Progenitor cell of endocrine pancreas (in vitro differentiated cells): ENCODE measurements around the gene SMIM21. TPM values are rescaled to one million over a fixed set of nuclear protein-coding genes. Genes with fewer than 3 reads are reported as not detected.

ENCODE experiments used
- DNase-seq: peaks from one replicate; pipeline ENCODE4 v3.0.0; 2021; ENCODE audit warnings: low spot score; ENCODE audit not compliant: unreplicated experiment
- H3K27ac Mint-ChIP-seq: 2 replicates; pipeline ENCODE4 v1.8.0; 2021; ENCODE audit warnings: mild to moderate bottlenecking, moderate library complexity, mixed read lengths
- H3K27me3 Mint-ChIP-seq: 2 replicates; pipeline ENCODE4 v1.8.0; 2021; ENCODE audit warnings: mixed read lengths
- H3K36me3 Mint-ChIP-seq: 2 replicates; pipeline ENCODE4 v1.8.0; 2022; ENCODE audit warnings: mixed read lengths; ENCODE audit not compliant: insufficient read depth
- H3K4me1 Mint-ChIP-seq: 2 replicates; pipeline ENCODE4 v1.8.0; 2021; ENCODE audit warnings: low read depth, mixed read lengths
- H3K4me3 Mint-ChIP-seq: 2 replicates; pipeline ENCODE4 v1.8.0; 2021; ENCODE audit warnings: low read depth, mild to moderate bottlenecking, moderate library complexity, mixed read lengths
- H3K9me3 Mint-ChIP-seq: 2 replicates; pipeline ENCODE4 v1.8.0; 2021; ENCODE audit warnings: low read depth, mixed read lengths
- total RNA-seq: library from RNA; stranded (reverse); gene quantifications from 2 replicates; pipeline ENCODE4 v1.2.1, GENCODE V29; 2021
- TF ChIP-seq, protein P1 (sequence below): fragments of 200-600 bp; sonication (generic); IDR thresholded peaks from one replicate; pipeline ENCODE4 v1.5.0; 2021; ENCODE audit warnings: antibody characterized with exemption, mild to moderate bottlenecking; ENCODE audit not compliant: unreplicated experiment

Gene SMIM21
- total RNA-seq, 1 donor from 2014 or later = not detected

DNA sequence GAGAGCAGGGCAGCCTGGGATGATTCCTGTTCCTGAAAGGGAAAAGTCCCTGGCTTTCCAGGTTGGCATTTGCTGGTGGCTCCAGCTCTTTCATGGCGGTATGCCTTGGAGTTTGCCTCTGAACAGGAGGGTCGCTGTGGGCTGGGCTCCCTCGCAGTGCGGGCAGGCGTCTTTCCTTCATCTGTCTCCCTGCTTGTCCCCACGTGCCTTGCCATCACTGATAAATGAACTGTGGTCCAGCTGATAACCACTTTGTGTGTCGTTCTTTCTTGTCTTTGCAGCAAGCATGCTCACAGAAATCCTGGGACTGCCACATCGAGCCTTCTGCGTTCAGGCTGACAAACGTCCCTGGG, 35.3 kb downstream of the SMIM21 start:
- TF ChIP-seq, protein P1, sequence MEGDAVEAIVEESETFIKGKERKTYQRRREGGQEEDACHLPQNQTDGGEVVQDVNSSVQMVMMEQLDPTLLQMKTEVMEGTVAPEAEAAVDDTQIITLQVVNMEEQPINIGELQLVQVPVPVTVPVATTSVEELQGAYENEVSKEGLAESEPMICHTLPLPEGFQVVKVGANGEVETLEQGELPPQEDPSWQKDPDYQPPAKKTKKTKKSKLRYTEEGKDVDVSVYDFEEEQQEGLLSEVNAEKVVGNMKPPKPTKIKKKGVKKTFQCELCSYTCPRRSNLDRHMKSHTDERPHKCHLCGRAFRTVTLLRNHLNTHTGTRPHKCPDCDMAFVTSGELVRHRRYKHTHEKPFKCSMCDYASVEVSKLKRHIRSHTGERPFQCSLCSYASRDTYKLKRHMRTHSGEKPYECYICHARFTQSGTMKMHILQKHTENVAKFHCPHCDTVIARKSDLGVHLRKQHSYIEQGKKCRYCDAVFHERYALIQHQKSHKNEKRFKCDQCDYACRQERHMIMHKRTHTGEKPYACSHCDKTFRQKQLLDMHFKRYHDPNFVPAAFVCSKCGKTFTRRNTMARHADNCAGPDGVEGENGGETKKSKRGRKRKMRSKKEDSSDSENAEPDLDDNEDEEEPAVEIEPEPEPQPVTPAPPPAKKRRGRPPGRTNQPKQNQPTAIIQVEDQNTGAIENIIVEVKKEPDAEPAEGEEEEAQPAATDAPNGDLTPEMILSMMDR = no peak

DNA sequence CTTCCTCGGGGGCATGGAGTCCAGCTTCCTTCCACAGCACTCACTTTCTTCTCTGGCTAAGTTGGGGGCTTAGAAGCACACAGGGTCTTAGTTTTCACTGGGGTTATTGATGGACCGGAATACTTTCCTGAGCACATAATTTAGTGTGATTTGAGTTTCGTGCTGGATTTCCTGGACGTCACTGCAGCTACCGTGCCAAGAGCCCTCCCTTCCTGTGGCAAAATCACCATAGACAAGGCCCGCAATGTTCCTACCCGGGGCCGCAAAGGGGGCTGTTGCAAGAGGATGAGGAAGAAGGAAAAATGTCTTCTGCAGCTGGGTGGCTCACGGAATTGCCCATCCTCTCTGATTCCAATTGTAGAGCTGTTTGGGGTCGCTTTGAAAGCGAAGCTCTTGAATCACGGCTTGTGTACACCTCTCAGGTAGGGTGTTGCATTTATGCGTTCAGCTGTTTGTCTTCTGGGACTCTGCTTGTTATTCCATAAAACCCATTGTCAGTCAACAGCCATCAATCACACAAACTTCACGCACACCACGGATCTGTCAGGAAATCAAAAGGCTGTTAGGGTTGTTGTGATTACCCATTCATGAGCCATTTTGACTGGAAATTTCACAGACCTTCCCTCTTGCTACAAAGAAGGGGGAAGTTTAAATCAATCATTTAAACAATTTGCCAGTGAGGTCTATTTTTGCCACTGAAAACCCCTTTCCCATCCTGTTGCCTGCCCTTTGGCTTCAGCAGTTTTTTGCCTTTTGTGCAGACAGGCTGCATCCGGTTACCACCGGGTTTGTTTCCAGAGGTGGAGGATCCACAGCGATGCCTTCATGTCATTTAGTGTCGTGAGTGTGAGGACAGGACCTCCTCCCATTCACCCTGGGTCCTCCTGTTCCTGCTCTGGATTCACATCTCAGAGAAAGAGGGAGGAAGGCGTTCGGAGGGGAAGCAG, 36.0 kb downstream of the SMIM21 start:
- Mint-ChIP-seq H3K27ac (no peak overlapping the region), H3K27me3 (peaks cover 3% of the 10 kb centered on the region), H3K9me3 (no peaks in the 10 kb centered on the region), H3K36me3 (no peaks in the 10 kb centered on the region), H3K4me3 (no peak overlapping the region), H3K4me1 (peaks cover 7% of the 10 kb centered on the region)
- TF ChIP-seq, protein P1 = no peak
- no peak for DNase-seq

More for the DNA sequence above, 35.3 kb downstream of the SMIM21 start:
- Mint-ChIP-seq H3K27me3 (peaks cover 3% of the 10 kb centered on the region), H3K4me3 (no peak overlapping the region), H3K36me3 (no peaks in the 10 kb centered on the region), H3K27ac (peak overlapping the region; percentile 27), H3K4me1 (peaks cover 7% of the 10 kb centered on the region), H3K9me3 (no peaks in the 10 kb centered on the region)
- no peak for DNase-seq

DNA sequence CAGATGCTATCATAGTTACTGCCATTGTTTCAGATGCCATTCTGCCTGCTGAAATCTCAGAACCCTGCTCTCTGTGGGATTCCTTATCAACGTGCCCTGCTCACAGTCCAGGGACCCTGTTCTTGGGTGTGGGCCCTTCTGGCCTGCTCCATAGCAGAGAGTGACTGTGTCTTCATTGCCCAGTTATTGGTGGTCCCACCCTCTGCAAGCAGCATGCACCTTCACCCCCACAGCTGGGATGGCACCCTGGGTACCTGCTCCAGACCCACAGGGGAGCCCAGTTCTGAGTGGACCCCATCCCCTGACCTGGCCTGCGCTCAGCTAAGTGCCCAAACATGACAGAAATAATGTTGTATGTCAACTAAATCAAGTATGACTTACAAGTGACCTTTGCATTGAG, 36.6 kb downstream of the SMIM21 start:
- Mint-ChIP-seq H3K4me3 (no peak overlapping the region), H3K9me3 (no peaks in the 10 kb centered on the region), H3K27me3 (peaks cover 3% of the 10 kb centered on the region), H3K4me1 (peaks cover 10% of the 10 kb centered on the region), H3K27ac (no peak overlapping the region), H3K36me3 (no peaks in the 10 kb centered on the region)
- no peak for DNase-seq
- TF ChIP-seq, protein P1 = no peak

DNA sequence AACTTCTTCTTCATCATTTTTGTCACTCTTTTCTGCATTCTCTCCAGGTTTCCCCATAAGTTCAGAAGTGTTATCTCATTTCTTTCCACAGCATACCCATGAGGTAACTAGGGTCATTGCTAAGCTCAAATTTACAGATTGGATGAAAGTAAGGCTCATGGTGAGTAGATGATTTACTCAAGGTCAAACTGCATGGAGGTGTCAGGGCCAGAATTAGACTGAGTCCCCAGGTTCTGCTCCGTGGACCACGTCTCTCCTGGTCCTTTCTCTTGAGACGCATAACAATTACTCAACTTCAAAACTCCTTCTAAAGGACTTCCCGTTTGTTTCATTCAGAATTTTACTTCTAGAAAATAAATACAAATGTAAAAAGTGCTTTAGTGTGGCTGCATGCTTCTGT, 43.4 kb downstream of the SMIM21 start:
- peaks cover 6% of the 10 kb centered on the region for H3K9me3 Mint-ChIP-seq
- H3K27me3 Mint-ChIP-seq = no peaks in the 10 kb centered on the region
- peaks cover 9% of the 10 kb centered on the region for H3K4me1 Mint-ChIP-seq
- TF ChIP-seq, protein P1 = no peak
- H3K27ac Mint-ChIP-seq = no peak overlapping the region
- H3K36me3 Mint-ChIP-seq = no peaks in the 10 kb centered on the region
- no peak for DNase-seq
- H3K4me3 Mint-ChIP-seq = no peak overlapping the region

DNA sequence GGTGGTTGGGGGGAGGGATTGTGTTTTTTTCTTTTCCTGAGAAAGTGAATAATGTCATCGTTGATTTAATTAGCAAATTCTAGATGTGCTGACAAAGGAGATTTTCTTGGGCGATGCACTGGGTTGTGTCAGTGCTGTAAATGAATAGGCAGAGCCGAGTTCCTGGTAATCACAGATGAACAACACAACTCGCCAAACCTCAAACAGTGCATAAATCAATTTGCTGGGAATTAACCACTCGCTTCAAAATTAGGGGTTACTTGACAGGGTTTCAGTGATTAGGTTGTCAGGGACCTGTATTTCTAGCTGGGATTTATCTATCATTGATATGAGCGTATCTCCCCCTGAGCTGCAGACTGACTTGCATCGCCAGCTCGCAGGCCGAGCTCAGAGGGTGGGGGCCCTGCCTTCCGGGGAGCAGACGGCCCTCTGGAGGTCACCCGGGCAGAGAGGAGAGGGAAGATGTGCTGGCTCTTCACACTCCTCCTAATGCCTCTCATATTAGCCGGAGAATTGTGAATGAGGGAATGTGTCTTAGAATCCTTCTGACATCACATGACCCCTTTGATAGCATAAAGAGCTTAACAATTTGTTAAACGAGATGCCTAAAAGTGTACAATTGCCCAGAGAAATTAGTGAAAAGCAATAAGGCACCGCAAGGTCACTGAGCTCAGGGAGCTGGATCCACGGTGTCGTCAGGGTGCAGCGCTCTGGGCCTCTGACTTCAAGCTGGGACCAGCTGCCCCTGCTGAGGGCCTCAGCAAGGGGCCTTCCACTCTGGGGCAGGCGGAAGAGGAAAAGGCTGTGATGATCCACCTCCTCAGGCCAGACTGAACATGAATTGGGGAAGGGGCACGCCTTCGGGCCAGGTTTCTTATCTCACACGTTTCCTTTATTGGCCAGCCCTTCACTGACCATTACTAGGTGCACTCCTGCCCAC, 48.9 kb downstream of the SMIM21 start:
- peaks cover 17% of the 10 kb centered on the region for H3K4me1 Mint-ChIP-seq
- H3K27me3 Mint-ChIP-seq = no peaks in the 10 kb centered on the region
- no peak overlapping the region for H3K4me3 Mint-ChIP-seq
- no peak for DNase-seq
- H3K36me3 Mint-ChIP-seq = no peaks in the 10 kb centered on the region
- peaks cover 11% of the 10 kb centered on the region for H3K9me3 Mint-ChIP-seq
- TF ChIP-seq, protein P1 = no peak
- no peak overlapping the region for H3K27ac Mint-ChIP-seq
